Measurements from ENCODE around the gene STARD13. TPM values are rescaled to one million over a fixed set of nuclear protein-coding genes. Genes with fewer than 3 reads are reported as not detected.

The STARD13 gene
- total RNA-seq, 1 experiment from 2014 or later, result 9.1 TPM

- intact Hi-C loops (cut with micrococcal nuclease; ENCODE audit: unreplicated experiment), result no loop called here
- POLR2A ChIA-PET, result no interaction called here
- H3K36me3 Mint-ChIP-seq (ENCODE audit: insufficient read depth, unreplicated experiment), result no peaks in the 10 kb centered on the region
Measured at GRCh38 chr13:33183431-33184111, 102.0 kb downstream of the STARD13 start.

DNA sequence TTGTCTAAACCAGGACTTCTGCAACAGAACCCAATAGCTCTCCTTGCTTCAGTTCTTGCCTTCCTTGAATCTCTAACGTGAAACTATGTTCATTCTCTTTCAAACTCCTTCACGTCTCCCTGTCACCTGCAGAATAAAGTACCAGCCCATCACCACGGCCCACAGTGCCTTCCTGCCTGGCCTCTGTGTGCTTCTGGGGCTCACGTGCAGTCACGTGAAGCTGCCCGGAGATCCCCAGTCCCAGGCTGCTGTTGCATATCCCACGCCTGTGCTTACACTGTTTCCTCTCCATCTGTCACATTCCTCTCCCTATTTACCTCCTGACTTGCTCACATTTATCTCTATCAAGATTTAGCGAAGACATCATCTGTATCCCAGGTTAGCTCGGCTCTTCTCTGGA is 102.8 kb downstream of the STARD13 start:
- POLR2A ChIA-PET, result no interaction called here
- peaks cover 16% of the 10 kb centered on the region for H3K4me1 Mint-ChIP-seq (ENCODE audit: low read depth, unreplicated experiment)
- no peak for TF ChIP-seq CTCF (IDR thresholded peaks at IDR 0.05; ENCODE audit: insufficient read depth in 1 of 2, low read depth in 1 of 2, low read length in 1 of 2, severe bottlenecking in 1 of 2, unreplicated experiment in 1 of 2)
- Histone ChIP-seq H3K9me3 (no peaks in the 10 kb centered on the region), H3K36me3 (ENCODE audit: control insufficient read depth, insufficient read depth, low read length) (no peaks in the 10 kb centered on the region), H3K27me3 (replicated peaks; ENCODE audit: control insufficient read depth, insufficient read depth, low read length) (no peaks in the 10 kb centered on the region), H3K4me3 (ENCODE audit: low read depth, low read length) (no peak overlapping the region), H3K4me1 (peaks cover 21% of the 10 kb centered on the region)
- H3K9me3 Mint-ChIP-seq (ENCODE audit: unreplicated experiment), result no peaks in the 10 kb centered on the region
- no peak overlapping the region for H3K4me3 Mint-ChIP-seq (ENCODE audit: unreplicated experiment)
- H3K36me3 Mint-ChIP-seq (ENCODE audit: insufficient read depth, unreplicated experiment), result no peaks in the 10 kb centered on the region
- CTCF ChIA-PET, result no interaction called here
- no peak for DNase-seq
- intact Hi-C loops (cut with micrococcal nuclease; ENCODE audit: unreplicated experiment), result no loop called here
- BruUV-seq (replicated peaks), result no TSS peak
- H3K27me3 Mint-ChIP-seq (ENCODE audit: insufficient read depth, unreplicated experiment), result no peaks in the 10 kb centered on the region
- no peak overlapping the region for H3K27ac Mint-ChIP-seq (ENCODE audit: unreplicated experiment)

More at GRCh38 chr13:33183431-33184111, 102.0 kb downstream of the STARD13 start:
- H3K27me3 ChIP-seq (replicated peaks; ENCODE audit: control insufficient read depth, insufficient read depth, low read length), result no peaks in the 10 kb centered on the region
- H3K27me3 Mint-ChIP-seq (ENCODE audit: insufficient read depth, unreplicated experiment), result no peaks in the 10 kb centered on the region
- peaks cover 21% of the 10 kb centered on the region for H3K4me1 ChIP-seq
- H3K4me3 ChIP-seq (ENCODE audit: low read depth, low read length), result no peak overlapping the region
- H3K36me3 ChIP-seq (ENCODE audit: control insufficient read depth, insufficient read depth, low read length), result no peaks in the 10 kb centered on the region
- H3K9me3 ChIP-seq, result no peaks in the 10 kb centered on the region
- no peak for DNase-seq
- CTCF ChIA-PET, result no interaction called here
- peaks cover 16% of the 10 kb centered on the region for H3K4me1 Mint-ChIP-seq (ENCODE audit: low read depth, unreplicated experiment)
- no peak for TF ChIP-seq CTCF (IDR thresholded peaks at IDR 0.05; ENCODE audit: insufficient read depth in 1 of 2, low read depth in 1 of 2, low read length in 1 of 2, severe bottlenecking in 1 of 2, unreplicated experiment in 1 of 2)
- no peak overlapping the region for H3K4me3 Mint-ChIP-seq (ENCODE audit: unreplicated experiment)
- H3K9me3 Mint-ChIP-seq (ENCODE audit: unreplicated experiment), result no peaks in the 10 kb centered on the region
- H3K27ac Mint-ChIP-seq (ENCODE audit: unreplicated experiment), result no peak overlapping the region
- no TSS peak for BruUV-seq (replicated peaks)

GRCh38 chr13:33181264-33181663 is 104.3 kb downstream of the STARD13 start:
- Histone ChIP-seq H3K4me1 (peaks cover 12% of the 10 kb centered on the region), H3K27me3 (replicated peaks; ENCODE audit: control insufficient read depth, insufficient read depth, low read length) (no peaks in the 10 kb centered on the region), H3K36me3 (ENCODE audit: control insufficient read depth, insufficient read depth, low read length) (no peaks in the 10 kb centered on the region), H3K9me3 (no peaks in the 10 kb centered on the region), H3K4me3 (ENCODE audit: low read depth, low read length) (no peak overlapping the region)
- Mint-ChIP-seq H3K9me3 (ENCODE audit: unreplicated experiment) (no peaks in the 10 kb centered on the region), H3K36me3 (ENCODE audit: insufficient read depth, unreplicated experiment) (no peaks in the 10 kb centered on the region), H3K4me1 (ENCODE audit: low read depth, unreplicated experiment) (peaks cover 16% of the 10 kb centered on the region), H3K27ac (ENCODE audit: unreplicated experiment) (no peak overlapping the region), H3K4me3 (ENCODE audit: unreplicated experiment) (no peak overlapping the region), H3K27me3 (ENCODE audit: insufficient read depth, unreplicated experiment) (no peaks in the 10 kb centered on the region)
- CTCF ChIA-PET, result no interaction called here
- intact Hi-C loops (cut with micrococcal nuclease; ENCODE audit: unreplicated experiment), result no loop called here
- POLR2A ChIA-PET, result no interaction called here
- BruUV-seq (replicated peaks), result no TSS peak
- no peak for DNase-seq
- no peak for TF ChIP-seq CTCF (IDR thresholded peaks at IDR 0.05; ENCODE audit: insufficient read depth in 1 of 2, low read depth in 1 of 2, low read length in 1 of 2, severe bottlenecking in 1 of 2, unreplicated experiment in 1 of 2)

Data from Caco-2 (cell line).